A549 (cell line): Measurements from ENCODE around the gene FAM98C. TPM values are rescaled to one million over a fixed set of nuclear protein-coding genes. Genes with fewer than 3 reads are reported as not detected.
A peak's percentile ranks its signal among the peaks of the same experiment; 100 is the strongest.

Experiments used
- ATAC-seq, 2 experiments: fragments of 200-7000 bp in 1 of 2; fragments of >200 bp in 1 of 2; cut with Nextera tagmentation in 1 of 2; cut with Tn5 transposase in 1 of 2; 3 replicates each; pipeline versions ENCODE4 v1.8.0 to v1.9.1; 2018 to 2020; ENCODE audit warnings: mild to moderate bottlenecking in 1 of 2, moderate library complexity in 1 of 2
- CTCF ChIA-PET: fragments of 300-600 bp; sonication (Branson Sonifier 250); formaldehyde crosslinking; extraction: SDS; loops from one replicate; lab custom pipeline; 2021; ENCODE audit warnings: antibody characterized with exemption, inconsistent platforms; lab: Yijun Ruan, JAX
- POLR2A ChIA-PET: fragments of 350-600 bp; formaldehyde crosslinking; extraction: SDS; loops from one replicate; lab custom pipeline; 2021; ENCODE audit warnings: antibody characterized with exemption, inconsistent platforms; lab: Yijun Ruan, JAX
- DNase-seq, 2 experiments: peaks; one replicate each; pipeline versions ENCODE4 v3.0.0 to v3.0.0-alpha.2; 2011 to 2016; ENCODE audit warnings: low read depth in 1 of 2, low spot score in 1 of 2
- FAIRE-seq: peaks from 2 replicates; lab custom pipeline; 2011; peaks lifted over from hg19 to GRCh38; lab: Jason Lieb, UNC
- H3K27ac ChIP-seq, 2 experiments: fragments of >200 bp; sonication (Bioruptor Twin); formaldehyde crosslinking; 3 replicates each; pipeline ENCODE4 v1.5.1; 2016 to 2017
- H3K4me1 ChIP-seq: fragments of >200 bp; sonication (Bioruptor Twin); formaldehyde crosslinking; 3 replicates; pipeline ENCODE4 v1.6.1; 2016
- H3K4me2 ChIP-seq: fragments of >200 bp; sonication (Bioruptor Twin); formaldehyde crosslinking; 3 replicates; pipeline ENCODE4 v1.6.1; 2016
- H3K4me3 ChIP-seq: fragments of >200 bp; sonication (Bioruptor Twin); formaldehyde crosslinking; 3 replicates; pipeline ENCODE4 v1.5.1; 2016
- H3K9me3 ChIP-seq: fragments of >200 bp; sonication (Bioruptor Twin); formaldehyde crosslinking; 3 replicates; pipeline ENCODE4 v1.6.1; 2016
- BCL3 ChIP-seq: fragments of >200 bp; sonication (Bioruptor Twin); formaldehyde crosslinking; IDR thresholded peaks from 3 replicates; pipeline ENCODE4 v1.6.1; 2016
- CEBPB ChIP-seq, 2 experiments: fragments of >200 bp in 1 of 2; sonication (Bioruptor Twin) in 1 of 2; formaldehyde crosslinking in 1 of 2; IDR thresholded peaks; 2 replicates each; pipeline ENCODE4 v1.6.1; 2012 to 2016
- EHF ChIP-seq: fragments of 250-450 bp; sonication (Bioruptor Pico); IDR thresholded peaks from 2 replicates; pipeline ENCODE4 v1.5.0; 2020; ENCODE audit warnings: mild to moderate bottlenecking
- EHMT2 ChIP-seq: fragments of 200-600 bp; sonication (generic); IDR thresholded peaks from 2 replicates; pipeline ENCODE4 v1.6.1; 2016; ENCODE audit warnings: antibody characterized with exemption, low read depth, mild to moderate bottlenecking, moderate library complexity
- EP300 ChIP-seq, 2 experiments: fragments of >200 bp; sonication (Bioruptor Twin); formaldehyde crosslinking; IDR thresholded peaks; 2 replicates in 1 of 2; 3 replicates in 1 of 2; pipeline ENCODE4 v1.6.1; 2016 to 2017
- ESRRA ChIP-seq: fragments of 150-350 bp; IDR thresholded peaks from 2 replicates; pipeline ENCODE4 v1.6.1; 2014; ENCODE audit warnings: mild to moderate bottlenecking, low read length, borderline replicate concordance
- FOSL2 ChIP-seq, 2 experiments: fragments of 450-650 bp in 1 of 2; fragments of >200 bp in 1 of 2; sonication (Bioruptor Twin) in 1 of 2; formaldehyde crosslinking; IDR thresholded peaks; 2 replicates each; pipeline versions ENCODE4 v1.5.0 to v1.6.1; 2016 to 2020; ENCODE audit warnings: mild to moderate bottlenecking in 1 of 2, moderate library complexity in 1 of 2
- HES2 ChIP-seq: fragments of >200 bp; sonication (Bioruptor Twin); formaldehyde crosslinking; IDR thresholded peaks from 2 replicates; pipeline ENCODE4 v1.6.1; 2016
- HEYL ChIP-seq: fragments of 250-450 bp; sonication (Bioruptor Pico); IDR thresholded peaks from 2 replicates; pipeline ENCODE4 v1.8.0; 2021; ENCODE audit warnings: mild to moderate bottlenecking, moderate library complexity
- HOXA7 ChIP-seq: fragments of 250-450 bp; sonication (Bioruptor Pico); IDR thresholded peaks from 2 replicates; pipeline ENCODE4 v1.5.0; 2020; ENCODE audit warnings: mild to moderate bottlenecking, moderate library complexity
- JUNB ChIP-seq: fragments of >200 bp; sonication (Bioruptor Twin); formaldehyde crosslinking; IDR thresholded peaks from 2 replicates; pipeline ENCODE4 v1.6.1; 2016
- MAX ChIP-seq: IDR thresholded peaks from 2 replicates; pipeline ENCODE4 v1.6.1; 2012
- MYC ChIP-seq: IDR thresholded peaks from 2 replicates; pipeline ENCODE4 v1.6.1; 2012; ENCODE audit warnings: mild to moderate bottlenecking, inconsistent platforms, low read length, improper control_type of control experiment, borderline replicate concordance
- PHF8 ChIP-seq: fragments of 200-600 bp; sonication (generic); IDR thresholded peaks from 2 replicates; pipeline ENCODE4 v1.6.1; 2016; ENCODE audit warnings: low read depth, mild to moderate bottlenecking, antibody characterized with exemption, moderate library complexity, borderline replicate concordance
- POLR2AphosphoS2 ChIP-seq: conservative IDR thresholded peaks from 2 replicates; pipeline ENCODE4 v1.6.1; 2012; ENCODE audit warnings: low read length, improper control_type of control experiment, inconsistent platforms
- RARB ChIP-seq: fragments of 250-450 bp; sonication (Bioruptor Pico); IDR thresholded peaks from 2 replicates; pipeline ENCODE4 v1.8.0; 2021; ENCODE audit warnings: mild to moderate bottlenecking, moderate library complexity
- USF2 ChIP-seq: fragments of 450-650 bp; IDR thresholded peaks from 2 replicates; pipeline ENCODE4 v1.6.1; 2014; ENCODE audit warnings: antibody characterized with exemption
- ZFP36 ChIP-seq: fragments of 450-650 bp; IDR thresholded peaks from 2 replicates; pipeline ENCODE4 v1.6.1; 2014; ENCODE audit warnings: borderline replicate concordance; ENCODE audit not compliant: partially characterized antibody
- WGBS: methylation state at CpG from one replicate; pipeline ENCODE4 v1.1.6; 2017; ENCODE audit errors: missing lambda C conversion rate; 5-methylcytosine and 5-hydroxymethylcytosine counted together
- polyA plus RNA-seq, 4 experiments: library from polyadenylated mRNA; depleted of rRNA in 3 of 4; stranded (reverse); fragments of >200 nt; fragmentation: RNase III in 1 of 4; extraction: RNeasy Plus Mini Kit Qiagen cat#74134 plus additional on column Dnase treatment in 1 of 4; gene quantifications; 2 replicates in 3 of 4; 3 replicates in 1 of 4; pipeline ENCODE4 v1.2.3, GENCODE V29; 2011 to 2017

Gene FAM98C
- polyA plus RNA-seq, 2 of the 4 experiments (the other 2 are of a cell fraction) = 12.8 to 20.4 TPM

- CTCF ChIA-PET = interaction anchor here (1.3 to 11.1 kb wide), 2 partner anchors 18 to 519 kb away, joined by 3 to 116 read pairs; partner anchors contain the start of gene FAM98C
- H3K27ac ChIP-seq = no peak overlapping the region
- POLR2A ChIA-PET = no interaction called here
- no peak overlapping the region for H3K4me2 ChIP-seq
- ATAC-seq (no peak), DNase-seq (no peak), FAIRE-seq (no peak)
- TF ChIP-seq RARB (CRISPR knock-in tag) (no peak), PHF8 (no peak), EHF (CRISPR knock-in tag) (no peak), FOSL2 (IDR thresholded peaks at IDR 0.05) (no peak), FOSL2 (CRISPR knock-in tag; IDR thresholded peaks at IDR 0.05) (no peak), HOXA7 (no peak), EHMT2 (no peak), EP300 (IDR thresholded peaks at IDR 0.05) (no peak), HES2 (no peak), JUNB (no peak), ESRRA (no peak), MYC (no peak), HEYL (CRISPR knock-in tag) (no peak), BCL3 (no peak)
- peaks cover 9% of the 10 kb centered on the region; the same call in 2 of the 3 replicates for H3K4me1 ChIP-seq
- H3K9me3 ChIP-seq = no peaks in the 10 kb centered on the region
- WGBS = 76% methylated on average over 14 of the region's 14 CpGs
- no peak overlapping the region for H3K4me3 ChIP-seq
Observed at GRCh38 chr19:38421856-38422255, 19.0 kb downstream of the FAM98C start.

GRCh38 chr19:38422438-38422837, 19.5 kb downstream of the FAM98C start:
- H3K4me3 ChIP-seq = no peak overlapping the region
- ATAC-seq = no peak
- H3K9me3 ChIP-seq = no peaks in the 10 kb centered on the region
- no peak overlapping the region for H3K27ac ChIP-seq
- CTCF ChIA-PET = interaction anchor here (0.8 to 11.1 kb wide), 3 partner anchors 19 to 520 kb away, joined by 3 to 116 read pairs (median 3); partner anchors contain the start of gene FAM98C
- no peak overlapping the region for H3K4me2 ChIP-seq
- FAIRE-seq = no peak
- WGBS = 75% methylated on average over 7 of the region's 7 CpGs
- POLR2A ChIA-PET = no interaction called here
- no peak for TF ChIP-seq MAX
- peaks cover 8% of the 10 kb centered on the region; the same call in 2 of the 3 replicates for H3K4me1 ChIP-seq
- no peak for DNase-seq

GRCh38 chr19:38424272-38424671, 21.4 kb downstream of the FAM98C start:
- Histone ChIP-seq H3K4me3 (no peak overlapping the region), H3K27ac (no peak overlapping the region), H3K4me2 (no peak overlapping the region), H3K4me1 (no peaks in the 10 kb centered on the region), H3K9me3 (no peaks in the 10 kb centered on the region)
- FAIRE-seq (no peak), ATAC-seq (no peak), DNase-seq (no peak)
- ChIA-PET CTCF (interaction anchor here (0.6 to 11.1 kb wide), 11 partner anchors 21 to 628 kb away, joined by 3 to 116 read pairs (median 4); partner anchors contain the start of genes FAM98C, MRPS12 and SARS2), POLR2A (no interaction called here)
- TF ChIP-seq CEBPB (IDR thresholded peaks at IDR 0.05) = peak in 1 of 2 experiments; percentile 62; a peak in 1 of 4 replicates
- no peak for TF ChIP-seq USF2
- 66% methylated on average over 5 of the region's 5 CpGs for WGBS

GRCh38 chr19:38425222-38425809, 22.4 kb downstream of the FAM98C start:
- peak in 1 of 2 experiments; percentile 10; a peak in 2 of 6 replicates for ATAC-seq
- 59% methylated on average over 7 of the region's 7 CpGs for WGBS

More at GRCh38 chr19:38425222-38425809, 22.4 kb downstream of the FAM98C start:
- Histone ChIP-seq H3K9me3 (no peaks in the 10 kb centered on the region), H3K4me2 (no peak overlapping the region), H3K27ac (no peak overlapping the region), H3K4me3 (no peak overlapping the region), H3K4me1 (no peaks in the 10 kb centered on the region)
- TF ChIP-seq ZFP36 (peak; percentile 50), POLR2AphosphoS2 (no peak)
- POLR2A ChIA-PET = no interaction called here
- FAIRE-seq (no peak), DNase-seq (no peak)
- CTCF ChIA-PET = interaction anchor here (0.6 to 11.1 kb wide), 11 partner anchors 10 to 627 kb away, joined by 3 to 116 read pairs (median 3); partner anchors contain the start of genes FAM98C, MRPS12 and SARS2
